Cortex of kidney (tissue), 1 donor: ENCODE results near the gene FBXO48.
"Not testable (repeated sequence)": the region's sequence is repeated elsewhere in the genome, so short reads cannot be mapped to it uniquely, and the experiment has no call there.

ENCODE experiments used
- DNase-seq: peaks from one replicate; lab custom pipeline; 2025; lab: John Stamatoyannopoulos, UW

FBXO48 gene

GRCh38 chr2:68471385-68471784 is 4.3 kb upstream of the FBXO48 start:
- DNase-seq = no peak

DNA sequence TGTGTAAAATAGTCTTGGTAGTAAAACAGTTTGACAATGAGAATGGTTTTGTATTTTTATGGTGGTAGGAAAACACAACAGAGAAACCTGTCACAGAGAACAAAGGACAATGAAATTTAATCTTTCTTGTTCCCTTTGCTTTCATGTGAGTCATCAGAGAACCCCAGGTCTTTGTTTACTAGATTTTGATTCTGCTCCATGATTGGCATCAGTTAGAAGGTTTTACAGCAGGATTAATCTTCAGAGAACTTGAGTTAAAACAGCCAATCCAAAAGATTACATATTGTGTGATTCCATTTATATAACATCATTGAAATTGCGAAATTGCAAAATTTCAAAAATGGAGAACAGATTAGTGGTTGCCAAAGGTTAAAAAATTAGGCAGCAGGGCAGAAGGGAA is 2.8 kb upstream of the FBXO48 start:
- DNase-seq = no peak

GRCh38 chr2:68468801-68469200 is 1.7 kb upstream of the FBXO48 start:
- no peak for DNase-seq

- DNase-seq = no peak
Measured at GRCh38 chr2:68466778-68467076, 367 bp downstream of the FBXO48 start.

- no peak for DNase-seq
Measured at GRCh38 chr2:68466361-68466777, 725 bp downstream of the FBXO48 start.

- no peak for DNase-seq
Measured at GRCh38 chr2:68465081-68465916, 1.8 kb downstream of the FBXO48 start.

DNA sequence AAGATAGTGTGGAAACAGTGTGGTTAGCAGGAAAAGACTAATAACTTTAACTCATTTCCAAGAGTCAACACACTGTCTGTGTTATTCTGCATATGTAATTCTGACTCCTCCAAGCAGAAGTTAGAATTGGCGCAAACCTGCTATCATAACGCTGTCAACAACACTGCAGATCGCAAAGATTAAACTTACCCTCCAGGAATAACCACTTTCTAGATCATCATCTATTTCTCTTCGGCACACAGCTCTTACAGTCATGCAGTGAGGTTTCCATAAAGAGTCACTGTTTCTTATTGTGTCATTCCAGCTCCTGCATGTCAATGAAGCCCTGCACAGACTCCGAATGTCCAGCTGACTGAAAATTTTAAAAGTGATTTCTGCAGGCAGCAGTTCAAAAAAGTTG is 2.4 kb downstream of the FBXO48 start:
- no peak for DNase-seq

GRCh38 chr2:68463287-68463877 is 3.7 kb downstream of the FBXO48 start:
- no peak for DNase-seq

DNA sequence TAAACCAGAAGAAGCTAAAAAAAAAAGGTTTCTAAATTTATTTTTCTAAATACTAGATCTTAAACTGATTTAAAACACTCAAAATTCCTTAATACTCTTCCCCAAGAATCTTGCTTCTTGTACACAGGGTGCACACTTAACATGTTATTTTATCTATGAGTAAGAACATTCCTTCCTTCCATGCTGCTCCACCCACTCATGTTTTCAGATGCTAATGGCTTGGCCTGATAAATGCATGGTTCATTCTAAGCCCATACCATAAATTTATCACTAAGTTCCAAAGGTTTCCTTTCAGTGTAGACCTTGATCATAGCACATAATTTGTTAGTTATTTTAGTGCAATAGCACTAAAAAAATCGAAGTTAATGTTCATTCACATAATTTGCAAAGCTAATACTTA is 8.1 kb downstream of the FBXO48 start:
- DNase-seq = no peak

- no peak for DNase-seq
Measured at GRCh38 chr2:68456198-68456597, 10.9 kb downstream of the FBXO48 start.

GRCh38 chr2:68454719-68455118 is 12.4 kb downstream of the FBXO48 start:
- no peak for DNase-seq

GRCh38 chr2:68453761-68454360 is 13.2 kb downstream of the FBXO48 start:
- DNase-seq = no peak

- DNase-seq = no peak
Measured at GRCh38 chr2:68452158-68452900, 14.8 kb downstream of the FBXO48 start.

DNA sequence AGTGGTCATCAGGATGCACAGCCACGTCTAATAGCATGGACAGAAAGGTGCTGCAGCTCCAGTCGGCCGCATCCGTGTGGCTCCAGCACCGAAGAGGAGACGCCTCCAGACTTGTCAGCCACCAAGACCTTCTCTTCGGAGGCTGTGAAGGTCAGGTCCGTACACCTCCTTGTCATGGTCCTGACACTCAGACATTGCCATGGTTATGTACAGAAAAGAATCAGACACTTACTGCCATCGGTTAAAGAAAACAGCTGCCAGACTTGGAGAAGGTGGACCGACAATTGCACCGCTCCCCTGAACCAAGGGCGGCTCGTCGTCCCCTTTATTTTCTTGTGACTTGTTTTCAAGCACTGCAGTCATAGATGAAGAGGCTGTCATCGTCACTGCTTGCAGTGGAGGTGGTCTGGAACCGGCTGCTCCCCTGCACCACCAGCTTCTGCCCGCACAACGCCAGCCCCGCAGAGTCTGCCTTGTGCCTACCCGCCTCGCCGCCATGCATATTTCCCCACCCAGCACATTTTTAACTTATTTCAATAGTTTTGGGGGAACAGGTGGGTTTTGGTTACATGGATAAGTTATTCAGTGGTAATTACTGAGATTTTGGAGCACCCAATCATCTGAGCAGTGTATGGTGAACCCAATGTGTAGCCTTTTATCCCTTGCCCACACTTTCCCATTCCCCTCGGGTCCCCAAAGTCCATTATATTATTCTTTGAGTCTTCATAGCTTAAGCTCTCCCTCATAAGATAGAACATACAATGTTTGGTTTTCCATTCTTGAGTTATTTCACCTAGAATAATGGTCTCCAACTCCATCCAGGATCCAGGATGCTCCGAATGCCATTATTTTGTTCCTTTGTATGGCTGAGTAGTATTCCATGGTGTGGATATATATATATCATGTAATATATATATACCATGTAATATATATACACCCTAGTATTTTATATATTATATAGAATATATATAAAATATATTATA is 18.1 kb downstream of the FBXO48 start:
- no peak for DNase-seq

DNA sequence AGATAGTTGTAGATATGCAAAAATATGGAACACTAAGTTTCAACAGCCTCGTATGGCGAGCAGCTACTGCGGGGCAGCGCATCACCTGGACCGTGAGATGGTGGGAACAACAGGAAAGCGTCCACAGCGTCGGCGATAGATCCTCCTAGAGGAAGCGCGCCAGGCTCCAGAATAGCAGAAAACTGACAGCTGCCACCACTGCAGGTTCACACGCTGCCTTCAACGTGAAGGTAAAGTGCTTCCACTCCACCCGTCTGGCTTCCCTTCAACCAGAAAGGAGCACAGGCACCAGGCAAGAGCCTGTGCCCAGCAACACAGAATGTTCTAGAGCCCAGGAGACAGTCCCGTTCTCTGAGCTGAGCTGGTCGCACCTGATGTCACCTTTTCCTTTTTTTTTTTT is 20.0 kb downstream of the FBXO48 start:
- no peak for DNase-seq

- DNase-seq = not testable (repeated sequence)
Measured at GRCh38 chr2:68446425-68446824, 20.7 kb downstream of the FBXO48 start.

GRCh38 chr2:68441994-68442322 is 25.1 kb downstream of the FBXO48 start:
- no peak for DNase-seq

- DNase-seq = no peak
Measured at GRCh38 chr2:68441179-68441993, 25.7 kb downstream of the FBXO48 start.

DNA sequence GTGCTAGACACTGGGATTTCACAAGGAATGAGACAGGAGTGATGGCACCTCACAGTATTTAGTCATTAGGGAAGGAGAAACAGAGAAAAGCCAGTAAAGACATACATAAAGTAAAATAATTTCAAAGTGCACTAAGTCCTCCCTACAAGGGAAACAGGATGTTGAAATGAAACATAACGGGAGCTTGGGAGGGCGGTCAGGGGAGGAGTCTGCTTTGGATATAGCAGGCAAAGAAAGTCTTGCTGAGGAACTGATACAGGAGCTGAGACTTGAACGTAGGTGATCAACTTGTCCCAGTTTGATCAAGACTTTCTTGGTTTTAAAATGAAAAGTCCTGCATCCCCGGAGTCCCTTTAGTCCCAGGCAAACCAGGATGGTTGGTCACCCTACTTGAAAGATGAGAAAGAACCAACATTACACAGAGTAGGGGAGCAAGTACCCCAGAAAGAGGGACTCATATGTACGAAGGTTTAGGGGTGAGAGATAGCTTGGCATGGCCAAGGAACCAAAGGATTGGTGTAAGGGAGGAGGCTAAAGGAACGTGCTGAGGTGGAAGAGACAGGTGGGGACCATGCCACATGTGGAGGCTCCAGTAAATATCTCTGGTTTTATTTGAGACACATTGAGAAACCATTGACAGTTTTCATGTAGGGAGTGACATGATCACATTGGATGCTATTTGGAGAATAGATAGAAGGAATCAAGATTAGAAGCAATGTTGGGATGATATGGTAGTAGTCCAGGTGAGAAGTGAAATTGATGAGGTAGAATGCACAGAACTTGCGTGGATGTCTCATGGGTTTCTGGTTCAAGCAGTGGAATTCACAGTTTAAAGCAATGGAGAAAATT is 28.4 kb downstream of the FBXO48 start:
- no peak for DNase-seq

DNA sequence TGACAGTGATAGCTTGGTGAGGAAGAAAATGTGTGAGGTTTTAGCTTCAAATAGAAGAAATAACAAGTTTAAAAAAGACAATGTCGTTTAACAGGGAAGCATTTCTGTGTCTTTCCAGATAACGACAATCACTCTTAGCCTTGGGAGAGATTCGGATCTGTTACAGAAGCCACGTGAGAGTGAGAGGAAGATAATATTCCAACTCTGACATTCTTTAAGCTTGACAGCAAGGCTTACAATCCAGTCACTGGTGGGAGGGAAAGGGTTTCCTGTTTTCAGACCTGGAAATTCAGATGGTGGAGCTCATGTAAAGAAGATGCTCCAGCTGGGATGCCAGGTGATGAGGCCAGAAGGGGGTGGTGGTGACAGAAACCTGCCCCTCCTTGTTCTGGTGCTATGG is 30.8 kb downstream of the FBXO48 start:
- DNase-seq = no peak
